Glomerular visceral epithelial cell (primary cell): ENCODE data around the gene HOXD12.

ENCODE experiments used
- DNase-seq: peaks from one replicate; pipeline ENCODE4 v3.0.0-alpha.2; 2016; ENCODE audit errors: extremely low spot score

HOXD12 gene

GRCh38 chr2:176105078-176105729 is 5.6 kb downstream of the HOXD12 start:
- no peak for DNase-seq

GRCh38 chr2:176105730-176106580 is 6.4 kb downstream of the HOXD12 start:
- DNase-seq = no peak

DNA sequence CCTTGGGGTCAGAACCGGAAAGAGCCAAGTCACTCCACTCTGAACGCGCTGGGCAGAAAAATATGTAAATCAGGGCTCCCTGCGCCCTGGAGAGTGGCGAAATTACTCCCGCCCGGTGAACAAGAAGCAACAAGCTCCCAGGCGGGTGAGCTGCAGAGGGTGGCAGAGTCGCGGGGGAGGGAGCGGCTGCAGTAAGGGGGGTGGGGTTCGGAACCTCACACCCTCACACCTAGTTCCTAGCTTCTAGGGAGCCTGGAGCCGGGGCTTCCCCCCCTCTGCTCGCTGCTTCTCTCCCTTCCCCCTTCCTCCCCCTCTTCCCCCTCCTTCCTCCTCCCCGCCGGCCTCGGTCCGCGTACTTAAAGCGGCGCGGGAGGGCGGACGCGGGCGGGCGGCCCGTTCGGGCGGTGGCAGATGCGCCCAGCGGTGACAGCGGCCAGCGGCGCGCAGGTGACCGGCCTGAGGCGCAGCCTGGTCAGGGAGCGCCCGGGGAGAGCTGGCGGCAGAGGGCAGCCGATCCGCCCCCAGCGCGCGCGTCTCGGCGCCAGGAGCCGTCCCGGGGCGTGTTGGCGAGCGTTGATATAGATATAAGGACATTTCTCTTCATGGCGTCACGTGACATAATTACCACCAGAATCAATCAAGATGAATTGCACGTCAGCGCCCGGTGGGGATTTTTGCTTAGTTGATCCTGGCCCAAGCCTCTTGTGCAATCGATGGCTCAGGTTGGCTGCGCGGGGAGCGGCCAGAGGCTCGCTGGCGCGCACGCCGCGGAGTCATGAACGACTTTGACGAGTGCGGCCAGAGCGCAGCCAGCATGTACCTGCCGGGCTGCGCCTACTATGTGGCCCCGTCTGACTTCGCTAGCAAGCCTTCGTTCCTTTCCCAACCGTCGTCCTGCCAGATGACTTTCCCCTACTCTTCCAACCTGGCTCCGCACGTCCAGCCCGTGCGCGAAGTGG is 7.3 kb downstream of the HOXD12 start, which contains the start of gene HOXD11:
HOXD11 (plus strand) TSS at position 700 of the 959 bp plus-strand sequence; CDS start at position 776, 76 bp downstream.
- peak; percentile 72 for DNase-seq

DNA sequence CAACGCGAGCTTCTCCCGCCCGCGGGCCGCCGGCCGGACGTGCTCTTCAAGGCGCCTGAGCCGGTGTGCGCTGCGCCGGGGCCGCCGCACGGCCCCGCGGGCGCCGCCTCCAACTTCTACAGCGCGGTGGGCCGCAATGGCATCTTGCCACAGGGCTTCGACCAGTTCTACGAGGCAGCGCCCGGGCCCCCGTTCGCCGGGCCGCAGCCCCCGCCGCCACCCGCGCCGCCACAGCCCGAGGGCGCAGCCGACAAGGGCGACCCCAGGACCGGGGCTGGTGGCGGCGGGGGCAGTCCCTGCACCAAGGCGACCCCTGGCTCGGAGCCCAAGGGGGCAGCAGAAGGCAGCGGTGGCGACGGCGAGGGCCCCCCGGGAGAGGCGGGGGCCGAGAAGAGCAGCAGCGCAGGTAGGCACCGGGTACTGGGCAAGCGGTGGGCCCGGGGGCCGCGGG is 8.2 kb downstream of the HOXD12 start:
- DNase-seq = no peak

GRCh38 chr2:176109192-176109901 is 9.8 kb downstream of the HOXD12 start:
- no peak for DNase-seq

DNA sequence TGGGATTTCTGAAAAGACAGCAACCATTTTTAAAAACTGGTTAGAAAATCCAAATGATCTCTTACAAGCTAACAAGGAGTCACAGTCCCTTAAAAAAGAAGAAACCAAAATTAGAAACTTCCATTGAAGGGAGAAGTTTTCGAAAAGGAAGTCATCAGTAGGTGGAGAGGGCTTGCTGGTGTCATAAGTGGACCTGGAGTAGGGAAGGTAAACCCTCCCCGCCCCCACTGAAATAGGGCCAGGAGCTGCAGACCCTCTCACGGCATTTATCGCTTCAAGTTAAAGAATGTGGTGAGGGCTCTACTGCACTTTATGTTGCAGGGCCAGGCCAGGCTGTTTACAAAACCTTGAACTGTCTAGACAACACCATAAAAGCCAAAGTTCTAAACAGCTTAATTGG is 10.4 kb downstream of the HOXD12 start:
- DNase-seq = no peak

DNA sequence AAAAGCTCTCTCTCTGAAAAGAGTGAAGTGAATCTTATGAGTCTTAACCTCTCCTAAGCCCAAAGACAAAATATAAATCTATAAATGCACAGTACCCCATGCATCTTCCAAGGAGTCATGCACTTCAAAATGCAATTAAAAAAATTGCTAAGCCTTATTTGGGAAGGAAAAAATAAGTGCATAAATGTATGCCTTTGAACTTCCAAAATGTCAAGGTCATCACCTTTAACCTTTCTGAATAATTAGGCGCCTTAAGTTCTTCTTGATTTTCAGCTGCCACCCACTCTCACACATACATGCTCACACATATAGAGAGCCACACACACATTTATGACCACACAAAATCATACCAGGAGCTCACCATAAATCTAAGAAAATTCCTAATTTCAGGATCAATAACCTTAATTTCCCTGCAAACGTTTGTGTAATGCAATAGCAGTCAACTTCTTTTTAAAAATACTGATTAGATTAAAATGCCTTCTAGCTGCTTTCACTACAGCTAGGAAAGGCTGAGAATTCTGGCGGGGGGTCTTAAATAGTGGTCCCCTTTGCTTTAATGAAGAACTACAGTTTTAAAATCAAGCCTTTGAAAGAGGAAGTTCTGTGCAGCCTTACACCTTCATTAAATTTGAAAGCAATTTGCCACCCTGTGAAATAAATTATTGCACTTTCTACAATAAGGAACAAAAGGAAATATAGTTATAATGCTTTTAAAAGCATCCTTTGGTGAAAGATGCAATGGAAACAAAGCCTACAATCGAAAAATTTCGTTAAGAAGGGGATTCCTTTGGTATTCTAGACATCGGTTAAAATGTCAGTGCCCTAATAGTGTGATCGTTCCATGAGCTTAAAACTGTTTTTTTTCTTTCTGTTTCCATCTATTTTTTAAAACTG is 11.1 kb downstream of the HOXD12 start:
- DNase-seq = no peak

- DNase-seq = peak; percentile 59
Observed at GRCh38 chr2:176111309-176111663, 11.7 kb downstream of the HOXD12 start.

GRCh38 chr2:176111846-176112374 is 12.3 kb downstream of the HOXD12 start:
- DNase-seq = no peak

GRCh38 chr2:176112375-176113302 is 13.0 kb downstream of the HOXD12 start:
- DNase-seq = no peak

DNA sequence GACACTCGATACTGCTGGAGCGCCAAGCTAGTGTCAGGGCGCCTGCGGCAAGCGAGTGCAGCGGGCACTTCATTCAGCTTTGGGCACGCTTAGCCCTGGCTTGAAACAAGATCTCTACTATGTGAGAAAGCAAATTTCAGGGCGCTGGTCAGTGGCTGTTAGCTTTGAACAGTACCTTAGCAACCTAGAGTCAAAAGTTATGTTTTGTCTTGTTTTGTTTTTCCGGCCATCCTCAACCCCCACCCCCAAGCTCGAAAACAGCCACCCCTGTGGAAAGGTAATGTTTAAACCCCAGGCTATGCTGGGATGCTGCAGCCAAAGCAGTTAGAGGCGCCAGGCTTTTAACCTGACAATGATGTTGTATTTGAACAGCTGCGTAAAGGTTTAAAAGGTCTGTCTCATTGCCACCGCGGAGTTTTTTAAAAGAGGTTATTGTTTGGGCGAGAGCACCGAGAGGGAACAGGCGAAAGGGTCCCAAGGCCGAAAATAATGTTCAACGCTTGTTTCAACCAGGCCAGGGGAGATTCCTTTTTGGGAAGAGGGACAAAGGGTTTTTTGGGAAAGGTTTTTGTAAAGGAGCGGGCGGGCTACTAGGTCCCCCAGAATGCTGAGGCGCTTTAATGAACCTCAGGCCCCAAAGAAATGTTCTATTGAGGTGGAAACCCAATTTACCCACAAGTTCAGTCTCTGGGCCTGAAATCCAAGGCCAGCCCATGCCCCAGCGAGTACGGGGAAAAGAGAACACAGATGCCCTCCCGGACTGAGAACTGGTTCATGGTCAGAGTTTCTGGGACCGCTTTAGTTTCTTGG is 14.7 kb downstream of the HOXD12 start:
- no peak for DNase-seq

DNA sequence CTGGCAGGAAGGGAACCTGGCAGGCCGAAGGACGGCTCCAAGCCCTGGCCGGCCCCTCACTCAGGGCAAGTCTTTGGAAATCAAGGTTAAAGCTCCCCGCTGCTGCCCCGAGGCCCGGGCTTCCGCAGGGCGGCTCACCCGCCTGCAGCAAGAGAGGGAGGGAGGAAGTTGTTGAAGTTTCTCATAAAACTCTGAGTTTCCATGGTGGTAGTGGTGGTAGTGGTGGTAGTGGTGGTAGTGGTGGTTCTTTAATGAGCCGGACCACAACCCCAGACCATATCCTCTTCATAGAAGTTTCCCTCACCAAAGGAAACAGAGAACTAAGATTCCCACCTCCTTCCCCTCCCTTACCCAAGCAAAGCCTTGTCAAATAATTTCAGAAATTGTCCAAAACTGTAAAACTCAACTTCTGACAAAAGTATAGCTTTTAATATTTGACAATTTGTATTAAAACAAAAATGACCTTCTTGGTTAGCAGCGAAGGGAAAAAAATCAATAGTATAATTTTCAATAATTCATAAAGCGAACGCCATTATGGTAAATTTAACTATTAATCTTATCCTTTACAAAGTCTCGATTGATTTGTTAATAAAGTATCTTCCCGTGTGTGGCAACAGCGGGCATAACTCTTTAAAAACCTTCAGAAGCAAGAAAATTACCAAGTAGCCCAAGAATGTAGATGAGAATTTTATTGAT is 15.5 kb downstream of the HOXD12 start:
- DNase-seq = no peak

GRCh38 chr2:176115883-176116813 is 16.6 kb downstream of the HOXD12 start, which contains the start of gene HOXD10:
HOXD10 (plus strand) TSS chr2:176116778; CDS start chr2:176116834, 56 bp downstream.
- no peak for DNase-seq

DNA sequence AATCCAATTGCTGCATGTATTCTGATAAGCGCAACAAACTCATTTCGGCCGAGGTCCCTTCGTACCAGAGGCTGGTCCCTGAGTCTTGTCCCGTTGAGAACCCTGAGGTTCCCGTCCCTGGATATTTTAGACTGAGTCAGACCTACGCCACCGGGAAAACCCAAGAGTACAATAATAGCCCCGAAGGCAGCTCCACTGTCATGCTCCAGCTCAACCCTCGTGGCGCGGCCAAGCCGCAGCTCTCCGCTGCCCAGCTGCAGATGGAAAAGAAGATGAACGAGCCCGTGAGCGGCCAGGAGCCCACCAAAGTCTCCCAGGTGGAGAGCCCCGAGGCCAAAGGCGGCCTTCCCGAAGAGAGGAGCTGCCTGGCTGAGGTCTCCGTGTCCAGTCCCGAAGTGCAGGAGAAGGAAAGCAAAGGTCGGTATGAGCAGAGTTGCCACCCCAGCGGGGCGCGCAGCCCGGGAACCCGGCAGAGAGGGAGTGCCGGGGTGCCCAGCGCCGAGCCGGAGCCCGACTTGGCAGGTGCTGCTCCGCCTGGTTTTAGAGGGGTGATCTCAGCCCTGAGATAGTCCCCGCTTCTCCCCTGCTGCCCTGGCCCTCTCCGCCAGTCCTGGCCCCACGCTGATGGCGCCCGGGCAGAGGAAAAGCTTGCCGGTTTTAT is 17.7 kb downstream of the HOXD12 start:
- no peak for DNase-seq

DNA sequence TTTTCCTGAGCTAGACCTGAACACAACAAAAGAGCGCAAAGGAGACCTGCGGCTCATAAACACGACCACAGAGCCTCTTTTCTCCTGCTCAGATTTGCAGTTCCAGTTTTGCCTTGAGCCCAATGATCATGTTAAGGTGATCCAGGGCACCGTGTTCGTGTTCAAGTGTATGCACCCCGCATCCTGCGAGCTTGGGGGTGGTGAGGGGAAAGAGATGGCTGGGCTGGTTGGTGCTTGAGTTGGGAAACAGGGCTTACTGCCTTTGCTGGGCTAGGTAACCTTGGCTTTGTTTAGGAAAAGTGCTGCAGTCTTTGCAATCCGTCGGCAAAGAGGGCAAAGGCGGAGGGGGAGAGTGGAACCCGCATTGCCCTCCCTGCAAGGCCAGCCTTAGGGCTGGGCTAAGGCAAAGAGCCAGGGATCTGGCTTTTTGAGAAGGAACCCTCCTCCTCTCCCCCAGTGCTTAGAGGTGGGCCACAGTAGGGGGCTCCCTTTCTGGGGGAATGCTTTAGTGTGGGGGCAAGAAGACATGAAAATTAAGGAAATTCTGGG is 18.3 kb downstream of the HOXD12 start:
- DNase-seq = no peak
